ENCODE data around the gene DAG1. TPM values are rescaled to one million over a fixed set of nuclear protein-coding genes. Genes with fewer than 3 reads are reported as not detected.
A peak's percentile ranks its signal among the peaks of the same experiment; 100 is the strongest.

Gene DAG1
- total RNA-seq, 1 donor from 2014 or later: 67.5 TPM

DNA sequence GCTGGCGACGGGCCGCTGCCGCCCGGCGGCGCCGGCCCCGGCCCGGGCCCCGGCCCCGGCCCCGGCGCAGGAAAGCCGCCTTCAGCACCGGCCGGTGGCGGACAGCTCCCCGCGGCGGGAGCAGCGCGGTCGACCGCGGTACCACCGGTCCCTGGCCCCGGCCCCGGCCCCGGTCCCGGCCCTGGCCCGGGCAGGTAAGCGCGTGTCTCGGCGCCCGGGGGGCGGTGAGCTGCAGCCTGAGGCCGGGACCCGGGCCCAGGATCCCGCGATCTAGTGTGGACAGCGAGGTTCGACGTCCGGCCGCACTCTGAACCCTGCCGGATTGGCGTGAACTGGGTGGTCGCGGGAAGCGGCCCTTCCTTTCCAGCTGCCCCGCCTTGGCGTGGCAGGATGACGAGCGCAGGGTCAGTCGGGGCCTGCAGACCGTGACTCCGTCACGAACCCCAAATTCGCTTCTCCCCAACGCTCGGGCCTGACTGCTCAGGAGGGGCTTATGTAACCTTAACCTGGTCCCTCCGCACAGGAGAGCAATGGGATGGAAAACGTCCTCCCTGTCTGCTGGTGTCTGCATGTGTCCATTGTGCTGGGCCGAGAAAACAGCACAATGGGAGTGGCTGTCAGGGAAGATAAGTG is 84.7 kb downstream of the DAG1 start:
- Mint-ChIP-seq H3K27me3 (ENCODE audit: insufficient read depth, low read depth) (peaks cover 7% of the 10 kb centered on the region), H3K9me3 (no peaks in the 10 kb centered on the region), H3K36me3 (peaks cover 3% of the 10 kb centered on the region), H3K4me3 (peak overlapping the region; percentile 86), H3K27ac (no peak overlapping the region), H3K4me1 (peaks cover 23% of the 10 kb centered on the region)
- Histone ChIP-seq H3K9ac (no peak overlapping the region), H3K36me3 (no peaks in the 10 kb centered on the region), H3K9me3 (ENCODE audit: low read depth) (no peaks in the 10 kb centered on the region), H3K27me3 (peaks cover 23% of the 10 kb centered on the region), H2AFZ (replicated peaks) (peak overlapping the region; percentile 7), H3K4me1 (peaks cover 13% of the 10 kb centered on the region), H3K79me2 (ENCODE audit: low read depth) (no peaks in the 10 kb centered on the region), H4K20me1 (ENCODE audit: low read depth) (peaks cover 12% of the 10 kb centered on the region), H3K4me2 (peak overlapping the region; percentile 81), H3K27ac (no peak overlapping the region), H3K4me3 (peak overlapping the region; percentile 54), H3F3A (ENCODE audit: low read depth) (peaks cover 22% of the 10 kb centered on the region)
- DNase-seq (ENCODE audit: low spot score): peak; percentile 92
- TF ChIP-seq EZH2 (IDR thresholded peaks at IDR 0.05): peak; percentile 50
- TF ChIP-seq EZH2phosphoT487 (IDR thresholded peaks at IDR 0.05): no peak
- TF ChIP-seq, protein P1, sequence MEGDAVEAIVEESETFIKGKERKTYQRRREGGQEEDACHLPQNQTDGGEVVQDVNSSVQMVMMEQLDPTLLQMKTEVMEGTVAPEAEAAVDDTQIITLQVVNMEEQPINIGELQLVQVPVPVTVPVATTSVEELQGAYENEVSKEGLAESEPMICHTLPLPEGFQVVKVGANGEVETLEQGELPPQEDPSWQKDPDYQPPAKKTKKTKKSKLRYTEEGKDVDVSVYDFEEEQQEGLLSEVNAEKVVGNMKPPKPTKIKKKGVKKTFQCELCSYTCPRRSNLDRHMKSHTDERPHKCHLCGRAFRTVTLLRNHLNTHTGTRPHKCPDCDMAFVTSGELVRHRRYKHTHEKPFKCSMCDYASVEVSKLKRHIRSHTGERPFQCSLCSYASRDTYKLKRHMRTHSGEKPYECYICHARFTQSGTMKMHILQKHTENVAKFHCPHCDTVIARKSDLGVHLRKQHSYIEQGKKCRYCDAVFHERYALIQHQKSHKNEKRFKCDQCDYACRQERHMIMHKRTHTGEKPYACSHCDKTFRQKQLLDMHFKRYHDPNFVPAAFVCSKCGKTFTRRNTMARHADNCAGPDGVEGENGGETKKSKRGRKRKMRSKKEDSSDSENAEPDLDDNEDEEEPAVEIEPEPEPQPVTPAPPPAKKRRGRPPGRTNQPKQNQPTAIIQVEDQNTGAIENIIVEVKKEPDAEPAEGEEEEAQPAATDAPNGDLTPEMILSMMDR (IDR thresholded peaks at IDR 0.05): no peak

DNA sequence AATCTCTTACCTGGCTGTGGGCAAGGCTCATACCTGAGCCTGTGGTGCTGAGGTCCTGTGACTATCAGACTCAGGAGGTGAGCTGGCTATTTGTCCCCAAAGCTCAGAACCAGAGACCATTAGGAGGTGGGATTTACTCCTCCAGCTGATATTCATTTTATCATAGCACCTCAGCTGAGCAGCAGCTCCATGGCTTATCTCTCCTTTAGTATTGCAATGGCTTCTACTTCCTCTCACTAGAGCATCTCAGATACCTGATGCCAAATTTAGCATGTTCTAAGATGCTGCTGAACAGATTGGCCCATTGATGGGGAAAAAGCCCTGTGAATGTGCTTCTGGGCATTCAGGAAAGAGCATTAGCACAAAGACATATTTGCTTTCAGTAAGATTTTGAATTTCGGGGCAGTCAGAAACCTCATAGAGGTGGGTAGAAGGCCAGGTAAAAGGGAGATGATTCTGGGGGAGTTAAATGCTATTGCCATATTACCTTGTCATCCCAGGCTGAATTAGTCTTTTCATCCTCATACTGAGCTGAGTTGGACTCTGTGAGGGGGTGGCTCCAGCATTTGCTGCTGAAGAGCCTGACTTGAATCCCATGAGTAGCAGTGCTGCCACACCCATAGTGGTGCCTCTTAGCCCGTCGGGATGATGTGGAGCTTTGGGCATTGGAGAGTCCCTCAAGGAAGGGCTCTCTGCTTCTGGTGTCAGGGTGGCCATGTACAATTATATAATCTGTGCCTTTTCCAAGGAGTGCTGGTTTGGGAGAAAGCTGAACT is 86.6 kb downstream of the DAG1 start:
- H3K36me3 Mint-ChIP-seq: peaks cover 3% of the 10 kb centered on the region
- peaks cover 21% of the 10 kb centered on the region for H3K4me1 Mint-ChIP-seq
- no peak overlapping the region for H3K4me3 ChIP-seq
- H4K20me1 ChIP-seq (ENCODE audit: low read depth): peaks cover 12% of the 10 kb centered on the region
- H3K4me2 ChIP-seq: no peak overlapping the region
- peaks cover 13% of the 10 kb centered on the region for H3K4me1 ChIP-seq
- peaks cover 7% of the 10 kb centered on the region for H3K27me3 Mint-ChIP-seq (ENCODE audit: insufficient read depth, low read depth)
- H3K27ac Mint-ChIP-seq: no peak overlapping the region
- peaks cover 22% of the 10 kb centered on the region for H3F3A ChIP-seq (ENCODE audit: low read depth)
- no peaks in the 10 kb centered on the region for H3K9me3 Mint-ChIP-seq
- peaks cover 23% of the 10 kb centered on the region for H3K27me3 ChIP-seq
- no peak overlapping the region for H3K9ac ChIP-seq
- no peak for DNase-seq (ENCODE audit: low spot score)
- H3K9me3 ChIP-seq (ENCODE audit: low read depth): no peaks in the 10 kb centered on the region
- no peaks in the 10 kb centered on the region for H3K36me3 ChIP-seq
- no peak overlapping the region for H2AFZ ChIP-seq (replicated peaks)
- no peak overlapping the region for H3K27ac ChIP-seq
- peak overlapping the region; percentile 52 for H3K4me3 Mint-ChIP-seq
- TF ChIP-seq EZH2 (IDR thresholded peaks at IDR 0.05) (no peak), EZH2phosphoT487 (IDR thresholded peaks at IDR 0.05) (no peak)
- TF ChIP-seq, protein P1 (IDR thresholded peaks at IDR 0.05): no peak
- H3K79me2 ChIP-seq (ENCODE audit: low read depth): no peaks in the 10 kb centered on the region

DNA sequence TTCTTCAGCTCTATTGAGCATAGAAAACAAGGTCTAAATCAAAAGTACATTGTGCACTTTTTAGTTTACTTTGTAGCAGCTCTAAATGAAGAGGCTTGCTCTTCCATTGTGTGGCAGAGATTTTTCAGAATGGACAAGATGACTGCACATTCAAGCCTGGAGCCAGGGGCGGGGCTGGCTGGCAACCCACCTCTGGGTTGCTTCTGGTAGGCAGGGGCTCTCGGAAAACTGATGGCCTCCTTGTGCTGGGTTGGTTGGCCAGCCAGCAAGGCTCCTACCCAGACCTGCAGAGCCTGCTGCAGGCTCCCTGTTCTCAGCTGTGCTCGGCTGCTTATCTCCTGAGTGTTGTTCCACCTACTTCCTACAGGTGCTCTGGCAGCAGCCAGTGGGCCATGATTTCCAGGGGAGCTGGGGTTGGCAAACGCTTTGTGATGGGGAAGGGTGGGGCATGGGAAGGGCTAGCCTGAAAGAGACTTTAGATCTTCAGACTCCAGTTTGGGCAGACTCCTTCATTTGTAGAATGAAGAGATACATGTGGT is 93.0 kb downstream of the DAG1 start:
- Mint-ChIP-seq H3K27ac (no peak overlapping the region), H3K4me1 (no peaks in the 10 kb centered on the region), H3K4me3 (no peak overlapping the region), H3K9me3 (no peaks in the 10 kb centered on the region), H3K36me3 (no peaks in the 10 kb centered on the region), H3K27me3 (ENCODE audit: insufficient read depth, low read depth) (peaks cover 6% of the 10 kb centered on the region)
- no peaks in the 10 kb centered on the region for H3K79me2 ChIP-seq (ENCODE audit: low read depth)
- H2AFZ ChIP-seq (replicated peaks): no peak overlapping the region
- no peak for DNase-seq (ENCODE audit: low spot score)
- H4K20me1 ChIP-seq (ENCODE audit: low read depth): no peaks in the 10 kb centered on the region
- no peak overlapping the region for H3K4me2 ChIP-seq
- no peak overlapping the region for H3K4me3 ChIP-seq
- no peaks in the 10 kb centered on the region for H3F3A ChIP-seq (ENCODE audit: low read depth)
- no peak overlapping the region for H3K9ac ChIP-seq
- H3K9me3 ChIP-seq (ENCODE audit: low read depth): no peaks in the 10 kb centered on the region
- TF ChIP-seq, protein P1 (IDR thresholded peaks at IDR 0.05): peak; percentile 9
- TF ChIP-seq EZH2phosphoT487 (IDR thresholded peaks at IDR 0.05) (no peak), EZH2 (IDR thresholded peaks at IDR 0.05) (no peak)
- H3K36me3 ChIP-seq: no peaks in the 10 kb centered on the region
- H3K27me3 ChIP-seq: no peaks in the 10 kb centered on the region
- no peak overlapping the region for H3K27ac ChIP-seq
- H3K4me1 ChIP-seq: no peaks in the 10 kb centered on the region
